ENCODE measurements around the gene ZNF236. TPM values are rescaled to one million over a fixed set of nuclear protein-coding genes. Genes with fewer than 3 reads are reported as not detected.

ZNF236 gene
- total and polyA plus RNA-seq, 2 of the 8 experiments (the other 6 are each of a cell fraction or from before 2014, with no cell fraction given), result 6.7 to 14.5 TPM

GRCh38 chr18:76953583-76954233, 131.4 kb downstream of the ZNF236 start:
- Histone ChIP-seq H3K4me2 (ENCODE audit: insufficient read depth in 1 of 2, low read depth in 2 of 2, low read length in 2 of 2) (no peak overlapping the region), H3K9ac (replicated peaks in 1 of 4; ENCODE audit: extremely low read depth in 1 of 4, low read depth in 3 of 4, low read length in 3 of 4) (no peak overlapping the region), H4K8ac (ENCODE audit: extremely low read depth, insufficient read depth, low read length) (no peak overlapping the region), H2BK12ac (ENCODE audit: low read depth, low read length) (no peak overlapping the region), H3K4me3 (ENCODE audit: extremely low read depth in 1 of 4, insufficient read depth in 2 of 4, low read depth in 3 of 4, low read length in 4 of 4) (no peak overlapping the region), H3K9me3 (ENCODE audit: insufficient read depth in 2 of 2, low read depth in 1 of 2, low read length in 1 of 2) (no peaks in the 10 kb centered on the region), H2BK5ac (ENCODE audit: low read depth, low read length) (no peak overlapping the region), H4K5ac (ENCODE audit: insufficient read length, low read depth, low read length) (no peak overlapping the region), H3K36me3 (ENCODE audit: control insufficient read depth in 2 of 4, insufficient read depth in 4 of 4, low read length in 3 of 4) (peaks cover 0 to 9% (median 3%) of the 10 kb centered on the region in 4 experiments; a peak in 5 of 8 replicates), H2AFZ (ENCODE audit: low read length) (no peak overlapping the region), H2AK5ac (ENCODE audit: low read depth, low read length) (no peak overlapping the region), H2BK20ac (ENCODE audit: low read length) (no peak overlapping the region), H2BK120ac (replicated peaks; ENCODE audit: low read depth, low read length) (no peak overlapping the region), H3K56ac (replicated peaks; ENCODE audit: insufficient read length, low read depth, low read length) (no peak overlapping the region), H3K23me2 (ENCODE audit: low read depth, low read length) (no peaks in the 10 kb centered on the region), H3K27me3 (replicated peaks in 1 of 4; ENCODE audit: control insufficient read depth in 3 of 4, extremely low read depth in 1 of 4, insufficient read depth in 3 of 4, low read length in 3 of 4) (no peaks in the 10 kb centered on the region), H3K79me1 (ENCODE audit: low read depth, low read length) (no peaks in the 10 kb centered on the region), H3K4ac (replicated peaks; ENCODE audit: insufficient read length, low read depth, low read length) (no peak overlapping the region), H3K79me2 (ENCODE audit: control insufficient read depth in 1 of 2, insufficient read depth in 2 of 2, low read length in 2 of 2) (no peaks in the 10 kb centered on the region), H4K20me1 (replicated peaks in 1 of 2; ENCODE audit: control insufficient read depth in 1 of 2, insufficient read depth in 2 of 2, low read length in 2 of 2) (peaks cover 0 to 4% of the 10 kb centered on the region in 2 experiments), H2BK15ac (ENCODE audit: low read length) (no peak overlapping the region), H3K23ac (ENCODE audit: insufficient read length) (no peak overlapping the region), H3K4me1 (replicated peaks in 1 of 4; ENCODE audit: control insufficient read depth in 3 of 4, insufficient read depth in 4 of 4, low read length in 3 of 4) (0 out of 7 replicates have a peak, but pooled peaks cover 0 to 2% (median 0%) of the 10 kb centered on the region in 4 experiments), H4K91ac (replicated peaks; ENCODE audit: insufficient read length, low read length) (no peak overlapping the region), H3K14ac (ENCODE audit: insufficient read length) (no peak overlapping the region), H3K27ac (ENCODE audit: low read depth, low read length) (no peak overlapping the region), H3K18ac (ENCODE audit: extremely low read depth, low read length) (no peak overlapping the region)
- ChIA-PET CTCF (ENCODE audit: partially characterized antibody) (interaction anchor here (0.9 to 3.3 kb wide), 4 partner anchors 10 to 108 kb away, joined by 4 to 24 read pairs (median 6); no protein-coding TSS in a partner anchor), POLR2A (ENCODE audit: partially characterized antibody) (no interaction called here)
- DNase-seq (ENCODE audit: low read depth in 1 of 2, low spot score in 2 of 2) (no peak), FAIRE-seq (no peak)
- WGBS, 2 experiments (ENCODE audit: extremely low coverage in 1 of 2, insufficient coverage in 1 of 2, insufficient read length in 1 of 2, insufficient replicate concordance in 2 of 2, low coverage in 1 of 2, low lambda C conversion rate in 2 of 2, missing lambda C conversion rate in 1 of 2), result 94% methylated on average over 12 of the region's 12 CpGs; no CpG with 5 or more reads in 1 of the 2 experiments

Data from H1 (cell line).